Right lobe of liver (tissue), 4 donors: Measurements from ENCODE around the gene PNPLA4.

Experiments used
- CTCF ChIP-seq, 4 donors: fragments of 200-600 bp in 3 of 4; fragments of 450-650 bp in 1 of 4; IDR thresholded peaks; one replicate each; pipeline versions ENCODE4 v1.5.1 to v1.8.0; 2016 to 2022; ENCODE audit warnings: antibody characterized with exemption in 4 of 4, mild to moderate bottlenecking in 2 of 4
- POLR2A ChIP-seq: fragments of 450-650 bp; IDR thresholded peaks from one replicate; pipeline ENCODE4 v1.6.1; 2017; ENCODE audit warnings: antibody characterized with exemption, mild to moderate bottlenecking
- donor health status: DM: no; HTN: no; CAD: no.
- donor health status: DM: no; HTN: no; CAD: no.
- donor health status: DM: no; HTN: yes; CAD: no.

GRCh38 chrX:7876957-7877356, 50.3 kb downstream of the PNPLA4 start:
- TF ChIP-seq CTCF (IDR thresholded peaks at IDR 0.05): no peak
- no peak for TF ChIP-seq POLR2A
